IPS-NIHi11 (cell line): ENCODE results near the gene THRB.

Source experiments
- DNase-seq: peaks from one replicate; pipeline ENCODE4 v3.0.0; 2012; ENCODE audit warnings: mixed read lengths, low spot score

Gene THRB

DNA sequence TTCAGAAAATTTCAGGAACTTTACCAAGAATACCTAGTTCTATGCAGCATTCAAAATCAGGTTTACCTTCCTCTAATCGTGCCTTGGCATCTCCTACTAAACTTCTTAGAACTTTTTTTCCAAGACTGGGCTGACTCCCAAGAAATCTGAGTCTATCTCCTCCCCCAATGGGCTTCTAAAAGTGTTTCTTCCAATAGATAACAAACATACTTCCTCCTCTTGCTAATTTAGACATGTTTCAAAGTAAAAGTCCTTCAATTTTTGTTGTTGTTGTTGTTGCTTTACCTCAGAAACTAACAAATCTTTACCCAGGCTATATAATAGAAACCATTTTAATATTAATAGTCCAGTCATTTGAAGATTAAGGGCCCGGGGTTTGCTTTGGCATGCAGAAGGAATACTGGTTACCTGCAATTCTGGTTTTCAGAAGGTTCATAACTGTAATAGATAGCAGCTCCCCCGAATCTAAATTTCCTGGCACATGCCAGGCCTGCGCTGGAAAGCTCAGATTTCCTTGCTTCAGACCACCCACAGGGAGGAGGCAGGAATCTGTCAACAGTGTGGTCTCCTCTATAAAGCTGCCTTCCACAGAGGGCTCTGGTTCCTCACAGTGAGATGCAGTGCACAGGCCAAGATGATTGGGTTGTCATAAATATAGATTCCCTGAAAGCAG lies 188.7 kb downstream of the THRB start:
- peak; percentile 69 for DNase-seq

DNA sequence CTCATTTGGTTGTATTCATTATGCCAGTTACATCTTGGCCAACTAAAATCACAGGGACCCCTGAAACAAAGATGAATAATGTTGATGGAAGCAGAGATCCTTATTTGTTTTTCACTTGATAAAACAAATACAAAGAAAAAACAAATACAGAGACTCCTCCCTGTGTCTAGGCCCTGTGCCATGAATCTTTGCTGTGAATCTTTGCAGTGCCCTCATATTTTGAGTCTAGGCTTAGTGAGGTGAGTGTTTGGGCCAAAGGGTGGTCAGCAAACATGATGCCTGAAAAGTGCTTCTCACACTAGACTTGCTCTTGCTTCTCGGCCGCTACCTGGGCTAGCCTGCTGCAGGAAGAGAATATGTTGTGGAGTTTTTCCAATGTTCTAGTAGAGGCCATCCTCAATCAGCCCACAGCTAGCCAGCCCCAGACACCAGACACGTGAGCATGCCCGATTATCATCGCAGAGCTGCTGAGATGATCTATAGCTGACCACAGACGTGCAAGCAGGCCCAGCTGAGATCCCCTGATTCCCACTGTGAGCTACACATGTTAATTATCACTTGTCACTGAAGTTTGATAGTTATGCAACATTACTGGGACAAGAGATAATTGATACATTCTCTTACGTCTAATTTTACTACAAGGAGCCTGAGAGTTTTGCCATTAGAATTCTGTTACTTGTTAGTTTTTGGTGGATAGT lies 191.4 kb downstream of the THRB start:
- no peak for DNase-seq

DNA sequence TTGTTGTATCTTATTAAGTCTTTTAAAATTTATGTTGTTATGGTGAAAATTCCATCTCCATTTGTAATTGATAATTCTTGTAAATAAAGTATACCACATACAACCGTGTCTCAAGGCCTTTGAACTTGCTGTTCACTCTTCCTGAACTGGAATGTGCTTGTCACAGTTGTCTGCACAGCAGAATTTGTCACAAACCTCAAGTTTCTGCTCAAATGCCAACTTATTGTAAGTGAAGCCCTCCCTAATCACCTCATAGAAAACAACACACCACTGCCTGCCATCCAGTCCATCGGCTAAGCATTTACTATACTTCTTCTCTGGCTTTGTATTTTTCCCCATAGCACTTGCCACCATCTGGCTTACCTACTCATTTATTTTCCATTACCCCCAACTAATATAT lies 192.3 kb downstream of the THRB start:
- DNase-seq: peak; percentile 25

- no peak for DNase-seq
These were observed 193.7 kb downstream of the THRB start for GRCh38 chr3:24300949-24301348.

GRCh38 chr3:24299806-24300626 lies 194.6 kb downstream of the THRB start:
- DNase-seq: no peak

GRCh38 chr3:24299246-24299805 lies 195.3 kb downstream of the THRB start:
- no peak for DNase-seq

DNA sequence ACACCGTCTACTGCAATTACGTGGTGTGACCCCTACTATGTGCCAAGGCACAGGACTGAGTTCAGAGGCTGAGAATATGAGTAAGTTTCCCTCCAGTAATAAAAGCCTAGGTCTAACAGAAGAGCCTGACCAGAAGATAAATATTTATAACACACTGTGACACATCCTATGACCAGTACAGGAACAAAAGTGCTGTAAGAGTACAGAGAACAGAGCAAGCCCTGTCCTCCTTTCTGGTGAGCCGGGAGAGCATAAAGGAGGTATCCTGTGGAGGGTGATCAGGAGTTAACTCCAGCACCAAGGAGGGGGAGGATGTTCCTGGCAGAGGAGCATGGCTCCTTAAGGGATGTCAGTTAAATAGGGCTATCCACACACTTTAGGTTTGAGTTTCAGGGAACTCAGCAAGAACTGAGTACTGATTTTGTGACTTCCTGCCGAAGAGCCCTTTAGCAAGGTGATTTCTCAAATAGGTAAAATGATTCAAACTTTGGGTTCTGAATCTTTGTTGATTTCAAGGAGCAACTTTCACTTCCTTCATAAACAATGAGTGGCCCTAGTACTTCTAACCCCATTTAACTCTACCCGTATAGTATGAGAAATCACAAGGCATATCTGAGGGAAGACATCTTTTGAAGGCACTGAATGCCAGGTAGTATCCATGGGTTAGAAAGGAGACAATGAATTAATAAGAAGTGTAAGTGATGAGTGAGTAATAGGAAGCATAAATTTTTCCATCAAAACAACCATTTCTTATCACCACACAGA lies 198.0 kb downstream of the THRB start:
- peak; percentile 16 for DNase-seq

DNA sequence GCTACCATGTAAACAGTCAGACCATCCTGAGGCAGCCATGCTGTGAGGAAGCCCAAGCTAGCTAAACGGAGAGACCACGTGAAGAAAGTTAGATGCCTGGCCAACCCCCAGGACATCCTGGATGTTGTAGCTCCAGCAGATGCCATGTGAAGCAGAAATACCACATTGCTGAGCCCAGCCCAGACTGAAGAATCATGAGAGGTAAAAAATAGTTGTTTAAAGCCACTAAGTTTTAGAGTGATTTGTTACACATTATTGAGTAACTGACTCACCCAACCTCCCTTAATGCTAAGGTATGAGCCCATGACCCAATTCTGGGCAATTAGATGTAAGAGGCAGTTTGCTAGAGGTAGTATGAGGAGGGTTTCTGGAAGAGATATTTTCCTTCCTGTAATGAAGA lies 200.5 kb downstream of the THRB start:
- no peak for DNase-seq

DNA sequence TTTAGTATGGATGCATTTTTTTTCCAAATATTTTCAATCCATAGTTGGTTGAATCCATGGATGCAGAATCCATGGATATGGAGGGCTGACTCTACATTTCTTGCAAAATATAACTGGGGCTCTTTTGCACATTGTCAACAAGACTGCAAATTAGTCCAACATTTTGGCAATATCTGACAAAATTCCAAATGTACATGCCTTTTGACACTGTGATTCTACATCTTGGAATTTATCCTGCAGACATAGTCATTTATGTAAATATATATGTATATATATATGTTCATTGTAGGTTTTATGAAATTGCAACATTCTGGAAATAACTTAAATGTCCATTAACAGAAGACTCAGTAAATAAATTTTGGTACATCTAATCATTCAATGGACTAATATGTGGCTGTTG lies 203.0 kb downstream of the THRB start:
- no peak for DNase-seq

DNA sequence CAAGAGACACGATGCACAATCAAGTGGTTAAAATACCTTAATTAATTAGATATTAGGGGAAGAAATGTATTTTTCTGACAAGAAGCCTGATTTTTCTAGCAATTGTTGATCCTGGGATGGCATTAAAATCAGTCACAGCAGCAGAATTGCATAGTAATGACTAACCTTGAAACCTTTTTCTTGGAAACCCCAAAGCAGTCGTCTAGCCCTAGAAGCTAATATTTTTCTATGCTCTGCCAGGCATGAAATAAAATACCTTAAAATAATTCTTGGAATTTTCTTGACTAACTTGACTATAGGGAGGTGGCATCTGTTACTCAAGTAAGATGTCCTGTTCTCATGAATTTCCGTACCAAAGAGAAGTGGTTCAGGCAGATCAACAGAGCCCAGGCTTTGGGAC lies 204.1 kb downstream of the THRB start:
- DNase-seq: no peak

- DNase-seq: no peak
These were observed 206.0 kb downstream of the THRB start for GRCh38 chr3:24288496-24289236.

DNA sequence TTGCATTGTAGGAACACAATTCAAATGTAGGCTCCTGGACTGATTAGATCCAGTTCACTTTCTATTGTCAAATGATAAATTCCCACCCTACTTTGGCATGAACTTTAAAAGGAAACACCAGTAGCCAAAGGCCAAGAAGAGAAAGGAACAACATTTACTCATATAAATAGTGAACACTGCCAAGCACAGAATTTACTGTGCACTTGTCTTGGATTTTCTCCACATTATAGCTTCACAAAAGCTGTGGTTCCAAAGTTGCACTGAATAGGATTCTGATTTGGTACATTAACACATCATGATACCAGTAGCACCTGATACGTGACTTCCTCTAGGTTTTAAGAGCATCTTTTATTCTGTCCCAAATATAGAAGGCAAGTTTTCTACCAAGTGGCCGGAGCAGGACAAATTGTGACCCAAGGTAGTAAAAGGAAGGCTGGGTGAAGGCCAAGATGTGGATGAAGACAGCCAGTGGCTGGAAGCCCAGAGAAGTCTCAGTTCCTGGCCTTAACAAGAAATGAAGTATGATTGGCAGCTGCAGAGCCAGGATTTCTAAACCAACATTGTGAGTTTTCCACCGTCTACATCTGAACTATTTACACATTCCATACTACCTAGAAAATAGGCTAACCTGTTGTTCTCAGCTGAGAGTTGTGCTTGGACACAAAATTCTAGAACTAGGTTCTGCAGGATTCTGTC lies 206.7 kb downstream of the THRB start:
- no peak for DNase-seq

DNA sequence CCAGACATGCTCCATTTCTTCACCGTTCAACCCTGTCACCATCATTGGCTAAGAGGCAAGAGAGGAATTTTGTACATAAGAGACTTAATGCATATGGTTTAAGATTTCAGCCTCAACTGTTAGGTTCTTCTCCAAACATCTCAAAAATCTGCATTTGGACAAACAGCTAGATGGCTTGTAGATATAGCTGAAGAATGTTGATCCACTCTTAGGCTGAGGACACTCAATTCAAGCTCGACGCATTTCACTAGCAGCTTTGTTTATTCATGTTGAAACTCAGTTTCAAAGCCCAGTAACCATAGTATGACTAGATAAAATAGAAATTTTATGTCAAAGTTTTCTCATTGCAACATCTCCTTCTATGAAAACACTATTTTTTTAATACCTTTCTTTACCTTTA lies 208.2 kb downstream of the THRB start:
- DNase-seq: no peak

DNA sequence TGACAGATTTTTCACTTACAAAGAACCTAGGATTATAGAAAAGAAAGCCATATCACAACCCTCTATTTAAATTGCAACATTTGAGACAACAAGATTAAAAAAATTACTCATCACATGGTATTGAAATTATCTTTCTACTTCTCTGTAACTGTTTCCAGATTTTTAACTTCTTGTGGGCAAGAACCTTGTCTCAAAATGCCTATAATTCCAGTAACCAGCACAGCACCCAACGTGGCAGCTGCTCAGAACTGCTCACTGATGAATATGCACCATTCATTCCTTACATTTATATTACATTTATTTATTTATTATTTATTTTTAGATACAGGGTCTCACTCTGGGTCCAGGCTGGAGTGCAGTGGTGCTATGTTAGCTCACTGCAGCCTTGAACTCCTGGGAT lies 216.1 kb downstream of the THRB start:
- DNase-seq: no peak

DNA sequence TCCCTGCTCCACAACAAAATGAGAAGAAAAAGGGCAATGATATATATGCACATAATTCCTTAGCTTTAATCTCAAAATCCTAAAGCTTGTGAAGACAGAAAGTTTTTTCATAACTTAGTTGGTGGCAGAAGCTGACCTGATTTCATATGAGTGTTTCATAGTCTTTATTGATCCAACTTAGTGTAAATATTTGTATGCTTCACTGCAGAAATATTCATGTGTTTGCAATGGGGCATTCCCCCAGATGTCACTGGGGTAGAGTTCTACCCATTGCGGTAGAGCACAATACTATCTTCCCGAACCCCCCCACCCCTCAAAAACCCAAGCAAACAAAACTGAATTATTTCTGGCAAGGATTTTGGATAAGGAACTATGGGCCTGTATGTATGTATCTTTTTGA lies 221.2 kb downstream of the THRB start:
- DNase-seq: no peak

DNA sequence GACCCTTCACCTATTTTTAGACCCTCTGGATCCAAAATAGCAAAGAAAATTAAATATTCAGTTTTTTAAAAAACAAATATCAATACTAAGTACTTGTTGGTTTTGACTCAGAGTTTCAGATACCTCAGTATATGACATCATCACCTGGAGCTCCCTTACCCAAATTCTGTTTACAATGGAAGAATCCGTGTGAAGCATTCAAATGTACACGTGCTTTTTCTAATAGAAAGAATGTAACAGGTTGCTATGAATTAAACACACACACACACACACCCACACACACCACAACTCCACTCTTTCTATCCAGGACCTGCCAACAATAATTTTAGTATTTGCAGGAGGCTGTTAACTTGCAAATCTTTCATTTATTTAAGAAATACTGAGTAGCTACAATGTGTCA lies 221.8 kb downstream of the THRB start:
- DNase-seq: no peak

DNA sequence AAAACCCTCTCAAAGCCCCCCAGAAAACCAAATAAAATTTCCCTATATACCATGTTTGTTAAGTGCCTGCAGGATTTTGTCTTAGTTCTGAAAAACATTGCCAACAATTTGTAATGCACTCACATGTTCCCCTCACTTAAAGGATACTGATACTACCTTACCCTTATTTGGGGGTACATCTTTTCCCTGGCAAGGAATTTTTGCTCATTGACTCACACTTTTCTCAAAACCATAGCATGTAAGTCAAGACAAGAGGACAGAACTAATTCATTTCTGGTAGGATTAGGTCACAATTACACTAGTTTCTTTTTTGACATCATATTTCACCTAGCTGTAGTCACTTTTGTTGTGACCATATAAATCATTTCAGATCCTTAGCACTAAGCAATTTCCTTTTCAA lies 222.2 kb downstream of the THRB start:
- no peak for DNase-seq

GRCh38 chr3:24271228-24271627 lies 223.4 kb downstream of the THRB start:
- no peak for DNase-seq

DNA sequence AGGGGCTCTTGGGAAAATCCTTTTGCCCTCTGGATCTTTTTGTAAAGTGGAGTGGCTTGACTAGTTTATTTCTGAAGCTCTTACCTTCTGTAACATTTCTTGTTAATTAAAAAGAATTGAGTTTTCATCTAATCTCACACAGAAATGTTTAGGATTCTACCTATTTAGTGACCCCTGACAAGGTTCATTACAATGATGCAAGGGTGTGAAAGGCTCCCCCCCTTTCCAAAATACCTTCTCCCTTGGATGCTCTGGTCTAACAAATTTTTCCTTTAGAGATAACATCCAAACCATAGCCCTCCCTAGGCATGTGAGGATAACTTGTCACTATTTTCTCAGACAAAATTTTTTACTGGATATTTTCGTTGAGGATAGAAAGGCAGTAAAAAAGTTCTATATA lies 223.9 kb downstream of the THRB start:
- DNase-seq: no peak

- no peak for DNase-seq
These were observed 224.4 kb downstream of the THRB start for GRCh38 chr3:24270204-24270691.
